Cardiac muscle cell (in vitro differentiated cells and primary cell): Measurements from ENCODE around the gene NCKIPSD. TPM values are rescaled to one million over a fixed set of nuclear protein-coding genes. Genes with fewer than 3 reads are reported as not detected.
A peak's percentile ranks its signal among the peaks of the same experiment; 100 is the strongest.

Source experiments
- DNase-seq, 2 donors: peaks; one replicate each; pipeline versions ENCODE4 v3.0.0 to v3.0.0-alpha.2; 2010 to 2017; ENCODE audit warnings: low read depth in 1 of 2, low spot score in 1 of 2
- H3K27ac ChIP-seq: fragments of 200-600 bp; sonication (generic); 2 replicates; pipeline ENCODE4 v1.5.1; 2016
- H3K27me3 ChIP-seq: fragments of 200-600 bp; sonication (generic); 2 replicates; pipeline ENCODE4 v1.6.0; 2016; ENCODE audit warnings: control low read depth
- H3K36me3 ChIP-seq: fragments of 200-600 bp; sonication (generic); 2 replicates; pipeline ENCODE4 v1.5.1; 2016; ENCODE audit warnings: control low read depth
- H3K4me1 ChIP-seq: fragments of 200-600 bp; sonication (generic); 2 replicates; pipeline ENCODE4 v1.8.1; 2017; ENCODE audit warnings: low read depth, mild to moderate bottlenecking, mixed run types
- H3K4me3 ChIP-seq: fragments of 200-600 bp; sonication (generic); 2 replicates; pipeline ENCODE4 v1.5.1; 2016; ENCODE audit warnings: mild to moderate bottlenecking
- H3K9me3 ChIP-seq: fragments of 200-600 bp; sonication (generic); 2 replicates; pipeline ENCODE4 v1.5.1; 2017; ENCODE audit warnings: low read depth, mild to moderate bottlenecking, control low read depth
- polyA plus RNA-seq: library from polyadenylated mRNA; unstranded; fragments of >200 nt; fragmentation: Nextera tagmentation; extraction: Ambion mirVana; gene quantifications from 2 replicates; pipeline ENCODE4 v1.2.1, GENCODE V29; 2016
- total RNA-seq: library from RNA; depleted of rRNA; stranded (reverse); fragments of >200 nt; gene quantifications from 2 replicates; pipeline ENCODE4 v1.2.3, GENCODE V29; 2016
- TF ChIP-seq, protein P1 (sequence below): IDR thresholded peaks from 2 replicates; pipeline ENCODE4 v1.5.1; 2012; ENCODE audit warnings: low read depth, mild to moderate bottlenecking, low read length

NCKIPSD gene
- total and polyA plus RNA-seq, 2 experiments from 2014 or later = 51.7 to 68.7 TPM

DNA sequence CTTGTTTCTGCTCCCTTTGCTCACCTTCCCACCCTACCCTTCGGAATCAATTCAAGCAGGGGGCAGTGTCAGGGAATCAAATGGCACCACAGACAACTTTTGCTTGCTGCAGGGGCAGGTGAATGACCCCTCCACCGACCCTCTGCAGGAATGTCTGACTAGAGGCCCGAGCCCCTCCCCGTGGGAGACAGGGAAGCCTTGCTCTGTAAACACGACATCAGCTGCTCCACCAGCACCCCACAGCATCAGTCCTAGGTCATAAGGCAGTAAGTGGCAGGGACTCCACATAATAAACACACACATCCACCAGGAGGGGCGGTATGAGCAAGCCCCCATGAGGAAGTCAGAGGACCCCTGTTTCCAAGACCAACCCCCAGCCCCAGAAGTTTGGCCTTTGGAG, 48.4 kb downstream of the NCKIPSD start:
- no peaks in the 10 kb centered on the region for H3K36me3 ChIP-seq
- DNase-seq = peak in 1 of 2 donors; percentile 13
- no peak overlapping the region for H3K4me3 ChIP-seq
- no peaks in the 10 kb centered on the region for H3K9me3 ChIP-seq
- peak overlapping the region; percentile 87 for H3K27ac ChIP-seq
- TF ChIP-seq, protein P1, sequence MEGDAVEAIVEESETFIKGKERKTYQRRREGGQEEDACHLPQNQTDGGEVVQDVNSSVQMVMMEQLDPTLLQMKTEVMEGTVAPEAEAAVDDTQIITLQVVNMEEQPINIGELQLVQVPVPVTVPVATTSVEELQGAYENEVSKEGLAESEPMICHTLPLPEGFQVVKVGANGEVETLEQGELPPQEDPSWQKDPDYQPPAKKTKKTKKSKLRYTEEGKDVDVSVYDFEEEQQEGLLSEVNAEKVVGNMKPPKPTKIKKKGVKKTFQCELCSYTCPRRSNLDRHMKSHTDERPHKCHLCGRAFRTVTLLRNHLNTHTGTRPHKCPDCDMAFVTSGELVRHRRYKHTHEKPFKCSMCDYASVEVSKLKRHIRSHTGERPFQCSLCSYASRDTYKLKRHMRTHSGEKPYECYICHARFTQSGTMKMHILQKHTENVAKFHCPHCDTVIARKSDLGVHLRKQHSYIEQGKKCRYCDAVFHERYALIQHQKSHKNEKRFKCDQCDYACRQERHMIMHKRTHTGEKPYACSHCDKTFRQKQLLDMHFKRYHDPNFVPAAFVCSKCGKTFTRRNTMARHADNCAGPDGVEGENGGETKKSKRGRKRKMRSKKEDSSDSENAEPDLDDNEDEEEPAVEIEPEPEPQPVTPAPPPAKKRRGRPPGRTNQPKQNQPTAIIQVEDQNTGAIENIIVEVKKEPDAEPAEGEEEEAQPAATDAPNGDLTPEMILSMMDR = no peak
- H3K4me1 ChIP-seq = peaks cover 24% of the 10 kb centered on the region
- no peaks in the 10 kb centered on the region for H3K27me3 ChIP-seq

DNA sequence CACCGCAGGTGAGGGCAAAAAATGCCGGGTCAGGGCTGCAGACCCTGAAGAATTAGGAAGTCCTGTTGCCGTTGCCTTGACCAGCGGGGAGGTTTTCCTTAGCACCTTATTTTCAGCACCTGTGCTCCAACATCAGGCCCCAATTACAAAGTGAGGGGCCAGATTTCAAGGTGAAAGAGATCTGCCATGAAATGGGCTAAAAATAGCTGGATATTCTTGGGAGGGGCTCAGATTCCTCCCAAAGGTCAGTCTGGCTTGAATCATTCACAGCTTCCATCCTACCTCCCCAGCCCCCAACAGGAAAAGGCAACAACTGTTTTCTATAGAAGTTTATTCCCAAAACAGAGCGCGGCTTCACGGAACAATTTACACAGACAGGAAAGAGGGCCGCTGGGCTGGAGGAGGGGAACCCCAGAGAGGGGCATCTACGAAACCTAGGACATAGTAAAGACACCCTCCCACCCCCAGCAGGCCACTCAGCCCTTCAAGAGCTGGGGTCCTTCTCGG, 49.5 kb downstream of the NCKIPSD start:
- no peaks in the 10 kb centered on the region for H3K27me3 ChIP-seq
- H3K36me3 ChIP-seq = no peaks in the 10 kb centered on the region
- peak; percentile 6 to 54 for DNase-seq
- peaks cover 24% of the 10 kb centered on the region for H3K4me1 ChIP-seq
- H3K27ac ChIP-seq = peak overlapping the region; percentile 87
- H3K4me3 ChIP-seq = peak overlapping the region; percentile 81
- no peaks in the 10 kb centered on the region for H3K9me3 ChIP-seq
- TF ChIP-seq, protein P1 = no peak

DNA sequence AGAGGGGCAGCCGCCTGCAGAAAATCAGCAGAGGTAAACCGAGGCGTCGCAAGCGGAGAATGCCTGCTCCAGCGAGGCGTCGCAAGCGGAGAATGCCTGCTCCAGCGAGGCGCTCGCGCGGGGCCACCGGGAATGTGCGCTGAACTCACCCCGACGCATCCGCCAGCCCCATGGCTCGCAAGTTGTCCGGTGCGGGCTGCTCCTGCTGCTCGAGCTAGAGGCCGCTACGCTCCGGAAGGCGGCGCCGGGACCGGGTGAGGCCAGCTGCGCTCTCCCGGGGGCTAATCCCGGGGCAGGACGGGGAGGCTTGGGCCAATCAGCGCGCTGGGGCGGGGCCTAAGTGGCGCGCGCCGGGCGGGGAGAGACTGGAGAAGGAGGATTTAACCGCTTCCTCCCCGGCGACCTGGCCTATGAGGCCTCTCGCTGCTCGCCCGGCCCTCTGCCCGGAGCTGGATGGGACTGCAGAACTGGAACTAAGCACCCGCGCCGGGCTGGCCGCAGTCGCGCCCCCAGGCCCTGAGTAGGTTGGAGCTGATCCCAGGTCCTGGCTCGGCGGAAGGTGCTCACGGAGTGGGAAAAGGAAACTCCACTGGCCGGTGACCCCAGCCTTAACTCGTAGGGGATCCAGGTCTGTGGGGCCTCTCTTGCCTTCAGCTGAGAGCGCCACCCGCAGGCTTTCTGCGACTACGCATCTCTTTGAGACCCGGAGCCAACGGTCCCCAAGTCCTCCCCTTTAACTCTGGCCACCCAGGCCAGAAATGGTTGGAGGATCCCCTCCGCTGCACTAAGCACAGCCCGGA, 50.3 kb downstream of the NCKIPSD start, which contains the start of gene SLC26A6:
SLC26A6 (minus strand) TSS at position 240 of the 800 bp plus-strand sequence; CDS start at position 172, 68 bp downstream.
- TF ChIP-seq, protein P1 = peak; percentile 56
- H3K4me3 ChIP-seq = peak within 1 kb of the TSS; percentile 81
- H3K9me3 ChIP-seq = no peaks in the 10 kb centered on the region
- peaks cover 24% of the 10 kb centered on the region for H3K4me1 ChIP-seq
- H3K36me3 ChIP-seq = no peaks in the 10 kb centered on the region
- no peaks in the 10 kb centered on the region for H3K27me3 ChIP-seq
- H3K27ac ChIP-seq = peak within 1 kb of the TSS; percentile 87
- peak; percentile 98 to 99 for DNase-seq

DNA sequence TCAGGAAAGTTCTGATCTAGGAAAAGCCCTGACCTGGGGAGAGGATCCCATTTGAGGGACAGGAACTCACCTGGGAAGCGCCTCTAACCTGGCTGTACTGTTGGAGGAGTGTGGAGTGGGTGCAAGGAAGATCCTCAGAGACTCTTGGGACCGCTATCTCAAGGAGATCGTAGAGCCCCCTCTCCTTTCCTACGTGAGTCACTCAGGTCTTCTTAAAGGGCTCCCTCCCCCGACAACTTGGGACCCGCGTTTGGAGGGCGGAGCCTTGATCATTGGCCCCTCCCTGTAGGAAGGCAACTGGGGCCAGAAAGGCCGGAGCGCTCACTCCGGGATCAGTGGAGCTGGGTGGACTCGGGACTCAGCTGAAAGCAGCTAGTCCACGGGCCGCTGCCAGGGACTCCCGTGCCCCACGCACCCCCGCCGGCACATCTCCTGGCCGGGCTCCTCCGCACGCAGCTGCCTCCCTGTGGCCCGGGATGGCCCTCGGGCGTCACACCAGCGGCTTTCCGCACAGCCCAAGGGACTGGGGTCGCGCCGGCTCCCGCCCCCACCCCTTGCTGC, 51.0 kb downstream of the NCKIPSD start:
- TF ChIP-seq, protein P1 = no peak
- H3K4me3 ChIP-seq = peak overlapping the region; percentile 81
- no peaks in the 10 kb centered on the region for H3K27me3 ChIP-seq
- peak overlapping the region; percentile 61 for H3K27ac ChIP-seq
- H3K9me3 ChIP-seq = no peaks in the 10 kb centered on the region
- peaks cover 24% of the 10 kb centered on the region for H3K4me1 ChIP-seq
- H3K36me3 ChIP-seq = no peaks in the 10 kb centered on the region
- DNase-seq = peak; percentile 56 to 66

GRCh38 chr3:48633743-48634142, 52.0 kb downstream of the NCKIPSD start:
- Histone ChIP-seq H3K36me3 (peaks cover 2% of the 10 kb centered on the region), H3K4me1 (peaks cover 24% of the 10 kb centered on the region), H3K9me3 (no peaks in the 10 kb centered on the region), H3K4me3 (no peak overlapping the region), H3K27me3 (no peaks in the 10 kb centered on the region), H3K27ac (no peak overlapping the region)
- DNase-seq = no peak
- TF ChIP-seq, protein P1 = no peak
